BE2C (cell line): ENCODE data around the gene CADM2.
"Not testable (repeated sequence)": the region's sequence is repeated elsewhere in the genome, so short reads cannot be mapped to it uniquely, and the experiment has no call there.

ENCODE experiments used
- DNase-seq: peaks from one replicate; pipeline ENCODE4 v3.0.0-alpha.2; 2020
- H3K27me3 ChIP-seq: fragments of 250-450 bp; sonication (Bioruptor Pico); 2 replicates; pipeline ENCODE4 v1.5.1; 2020; ENCODE audit warnings: mild to moderate bottlenecking
- H3K36me3 ChIP-seq: fragments of 250-450 bp; sonication (Bioruptor Pico); 2 replicates; pipeline ENCODE4 v1.5.1; 2020; ENCODE audit warnings: mild to moderate bottlenecking
- H3K4me1 ChIP-seq: fragments of 250-450 bp; sonication (Bioruptor Pico); 2 replicates; pipeline ENCODE4 v1.5.1; 2020
- H3K4me3 ChIP-seq: 2 replicates; pipeline ENCODE4 v1.5.1; 2011; ENCODE audit warnings: low read depth, low read length
- H3K9me3 ChIP-seq: fragments of 250-450 bp; sonication (Bioruptor Pico); 2 replicates; pipeline ENCODE4 v1.5.1; 2020
- TF ChIP-seq, protein P1 (sequence below): IDR thresholded peaks from 2 replicates; pipeline ENCODE4 v1.5.1; 2012; ENCODE audit warnings: mild to moderate bottlenecking, low read depth, low read length

The CADM2 gene

DNA sequence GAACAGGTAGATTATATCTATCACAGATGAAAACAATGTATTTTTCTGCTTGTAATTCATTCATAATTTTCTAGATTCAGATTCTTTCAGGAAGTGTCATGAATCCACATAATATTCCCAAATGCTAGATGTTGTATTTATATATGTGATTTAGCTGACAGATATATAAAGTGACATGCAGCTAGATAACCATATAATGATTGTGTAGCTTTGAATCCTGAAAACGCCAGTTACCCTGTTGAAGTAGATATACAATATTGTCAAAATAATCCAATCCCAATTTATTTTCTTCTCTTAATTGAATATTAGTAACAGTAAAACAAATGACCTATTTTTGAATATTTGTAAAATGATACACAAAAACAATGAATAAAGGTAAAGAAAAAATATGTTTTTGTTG is 738.4 kb downstream of the CADM2 start:
- TF ChIP-seq, protein P1, sequence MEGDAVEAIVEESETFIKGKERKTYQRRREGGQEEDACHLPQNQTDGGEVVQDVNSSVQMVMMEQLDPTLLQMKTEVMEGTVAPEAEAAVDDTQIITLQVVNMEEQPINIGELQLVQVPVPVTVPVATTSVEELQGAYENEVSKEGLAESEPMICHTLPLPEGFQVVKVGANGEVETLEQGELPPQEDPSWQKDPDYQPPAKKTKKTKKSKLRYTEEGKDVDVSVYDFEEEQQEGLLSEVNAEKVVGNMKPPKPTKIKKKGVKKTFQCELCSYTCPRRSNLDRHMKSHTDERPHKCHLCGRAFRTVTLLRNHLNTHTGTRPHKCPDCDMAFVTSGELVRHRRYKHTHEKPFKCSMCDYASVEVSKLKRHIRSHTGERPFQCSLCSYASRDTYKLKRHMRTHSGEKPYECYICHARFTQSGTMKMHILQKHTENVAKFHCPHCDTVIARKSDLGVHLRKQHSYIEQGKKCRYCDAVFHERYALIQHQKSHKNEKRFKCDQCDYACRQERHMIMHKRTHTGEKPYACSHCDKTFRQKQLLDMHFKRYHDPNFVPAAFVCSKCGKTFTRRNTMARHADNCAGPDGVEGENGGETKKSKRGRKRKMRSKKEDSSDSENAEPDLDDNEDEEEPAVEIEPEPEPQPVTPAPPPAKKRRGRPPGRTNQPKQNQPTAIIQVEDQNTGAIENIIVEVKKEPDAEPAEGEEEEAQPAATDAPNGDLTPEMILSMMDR = no peak
- Histone ChIP-seq H3K36me3 (no peaks in the 10 kb centered on the region), H3K4me1 (no peaks in the 10 kb centered on the region), H3K27me3 (no peaks in the 10 kb centered on the region), H3K4me3 (no peak overlapping the region), H3K9me3 (no peaks in the 10 kb centered on the region; the same call in 1 of the 2 replicates)
- DNase-seq = no peak

DNA sequence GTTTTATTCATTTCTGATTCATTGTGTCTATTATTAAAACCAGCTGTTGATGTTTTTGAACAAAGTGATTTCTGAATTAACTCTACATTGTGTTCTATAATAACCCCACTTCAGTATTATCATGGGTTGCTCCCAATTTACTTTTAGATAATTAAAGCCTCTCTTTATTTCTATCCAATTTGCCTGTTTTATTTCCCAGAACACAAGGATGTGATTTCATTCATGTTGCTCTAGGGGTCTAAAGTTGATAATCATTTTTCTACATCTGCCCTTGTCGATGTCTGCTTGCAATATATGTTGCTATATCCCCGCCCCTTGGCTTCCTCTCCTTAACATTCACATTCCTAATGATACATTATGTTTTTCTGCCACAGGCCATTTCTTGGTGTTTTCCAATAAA is 747.3 kb downstream of the CADM2 start:
- TF ChIP-seq, protein P1 = no peak
- no peaks in the 10 kb centered on the region for H3K36me3 ChIP-seq
- H3K27me3 ChIP-seq = no peaks in the 10 kb centered on the region
- peaks cover 9% of the 10 kb centered on the region for H3K4me1 ChIP-seq
- DNase-seq = peak; percentile 14
- H3K9me3 ChIP-seq = no peaks in the 10 kb centered on the region
- no peak overlapping the region for H3K4me3 ChIP-seq

DNA sequence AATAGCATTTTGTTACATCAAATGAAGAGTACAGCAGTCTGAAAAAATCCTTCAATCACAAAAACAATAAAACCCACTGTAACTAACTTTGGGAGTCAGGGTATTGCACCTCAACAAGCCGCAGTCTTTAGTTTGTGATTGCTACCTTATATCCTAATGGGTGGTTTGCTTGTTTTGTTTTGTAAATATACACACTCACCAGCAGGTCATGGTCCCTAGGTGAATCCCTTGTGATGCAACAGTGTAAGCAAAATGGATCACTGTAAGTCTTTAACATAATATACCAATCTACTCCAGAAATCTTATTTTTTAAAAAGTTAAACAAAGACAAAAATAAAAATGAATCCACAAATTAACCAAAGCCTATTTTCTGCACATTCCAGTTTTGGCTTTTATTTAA is 749.5 kb downstream of the CADM2 start:
- DNase-seq, H3K27me3 ChIP-seq, H3K9me3 ChIP-seq, H3K36me3 ChIP-seq, H3K4me3 ChIP-seq, H3K4me1 ChIP-seq: not testable (repeated sequence)

DNA sequence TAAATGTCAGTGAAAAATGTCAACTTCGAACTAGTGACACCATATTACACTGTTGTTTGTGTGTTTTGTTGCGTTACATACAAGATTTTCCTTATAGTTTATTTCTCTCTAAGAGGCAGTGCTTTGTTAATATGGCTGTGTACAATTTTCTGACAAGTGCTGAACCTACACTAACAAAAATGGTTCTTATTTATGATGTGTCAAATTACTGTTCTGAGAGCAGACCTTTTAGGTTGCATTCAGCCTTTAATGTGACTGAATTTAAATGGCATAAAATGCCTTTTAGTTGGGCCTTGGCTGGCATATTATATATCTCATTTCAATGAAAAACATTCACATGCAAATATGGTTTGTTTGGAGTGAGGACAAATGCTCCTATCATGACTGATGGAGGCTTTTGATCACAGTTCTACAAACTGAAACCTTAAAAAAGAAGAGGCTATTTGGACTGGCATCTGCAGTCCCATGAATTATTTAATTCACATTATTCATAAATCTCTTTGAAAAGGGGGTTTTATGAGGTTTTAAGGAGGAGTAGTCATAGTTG is 750.6 kb downstream of the CADM2 start:
- no peaks in the 10 kb centered on the region for H3K36me3 ChIP-seq
- H3K4me3 ChIP-seq = no peak overlapping the region
- H3K27me3 ChIP-seq = no peaks in the 10 kb centered on the region
- no peaks in the 10 kb centered on the region for H3K9me3 ChIP-seq
- no peak for DNase-seq
- TF ChIP-seq, protein P1 = no peak
- H3K4me1 ChIP-seq = peaks cover 9% of the 10 kb centered on the region

DNA sequence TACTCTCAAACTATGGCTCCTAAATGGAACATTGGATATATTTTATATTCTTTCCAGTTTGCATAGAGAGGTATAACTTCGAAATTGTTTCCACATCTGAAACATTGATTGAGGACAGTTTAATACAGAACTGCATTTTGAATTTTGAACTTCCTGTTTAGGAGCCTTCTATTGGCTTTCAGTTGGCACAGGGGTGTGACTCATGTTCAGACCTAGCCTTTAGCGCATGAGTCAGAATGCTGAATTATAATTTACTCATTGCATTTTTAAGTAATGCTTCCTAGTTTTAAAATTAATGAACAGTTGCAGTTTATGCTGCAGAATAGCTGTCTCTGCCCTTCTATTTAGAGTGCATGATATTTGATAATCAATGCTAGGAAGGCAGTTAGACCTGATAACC is 751.7 kb downstream of the CADM2 start:
- Histone ChIP-seq H3K9me3 (no peaks in the 10 kb centered on the region), H3K27me3 (no peaks in the 10 kb centered on the region), H3K4me3 (no peak overlapping the region), H3K4me1 (peaks cover 9% of the 10 kb centered on the region), H3K36me3 (no peaks in the 10 kb centered on the region)
- no peak for DNase-seq
- TF ChIP-seq, protein P1 = no peak

DNA sequence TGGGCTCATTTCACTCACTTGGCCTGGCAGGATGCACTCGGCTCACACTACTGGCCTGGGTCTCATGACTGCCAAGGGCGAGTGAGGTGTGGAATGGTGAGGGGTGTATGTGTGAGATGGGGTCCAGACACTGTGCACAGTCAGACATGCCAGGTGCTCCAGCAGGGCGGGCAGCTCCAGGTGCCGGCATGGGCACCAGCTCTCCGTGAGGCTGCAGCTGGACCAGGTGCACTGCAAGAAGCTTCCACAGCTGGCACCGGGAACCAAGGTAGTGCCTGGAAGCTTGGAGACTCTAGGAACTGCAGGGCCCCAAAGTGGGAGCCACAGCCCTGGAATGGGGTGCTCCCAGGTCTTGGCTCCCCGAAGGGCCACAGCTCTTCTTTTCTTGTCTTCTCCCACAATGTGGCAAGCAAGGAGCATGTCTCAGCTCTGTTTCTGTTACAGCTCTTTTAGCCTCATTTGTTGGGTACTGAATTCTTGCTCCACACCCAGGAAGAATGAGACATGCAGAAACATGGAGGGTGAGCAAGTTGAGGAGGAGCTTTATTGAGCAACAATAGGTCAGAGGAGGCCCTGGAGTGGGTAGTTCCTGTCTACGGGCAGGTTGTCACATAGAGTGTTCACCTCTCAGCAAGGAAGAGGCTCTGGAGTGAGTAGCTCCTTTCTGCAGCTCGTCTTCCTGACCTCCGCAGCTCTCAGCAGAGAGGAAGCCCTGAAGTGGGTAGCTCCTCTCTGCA is 762.8 kb downstream of the CADM2 start:
- Histone ChIP-seq H3K4me3 (no peak overlapping the region), H3K27me3 (no peaks in the 10 kb centered on the region), H3K4me1 (peaks cover 5% of the 10 kb centered on the region), H3K9me3 (no peaks in the 10 kb centered on the region), H3K36me3 (no peaks in the 10 kb centered on the region)
- no peak for DNase-seq
- TF ChIP-seq, protein P1 = no peak
